Keratinocyte (primary cell): ENCODE measurements around the gene HSPG2. TPM values are rescaled to one million over a fixed set of nuclear protein-coding genes. Genes with fewer than 3 reads are reported as not detected.
A peak's percentile ranks its signal among the peaks of the same experiment; 100 is the strongest.

Experiments
- DNase-seq: peaks from one replicate; pipeline ENCODE4 v3.0.0-alpha.2; 2011; ENCODE audit warnings: low read depth, missing footprints, low spot score
- FAIRE-seq: peaks from 2 replicates; lab custom pipeline; 2011; peaks lifted over from hg19 to GRCh38; lab: Jason Lieb, UNC
- H2AFZ ChIP-seq: 2 replicates; pipeline ENCODE4 v1.6.0; 2012; ENCODE audit warnings: low read length, control low read depth, inconsistent platforms; ENCODE audit not compliant: control insufficient read depth
- H3K27ac ChIP-seq: 2 replicates; pipeline ENCODE4 v1.5.1; 2011; ENCODE audit warnings: low read length; ENCODE audit not compliant: control insufficient read depth, insufficient read depth
- H3K27me3 ChIP-seq: 3 replicates; pipeline ENCODE4 v1.6.0; 2011; ENCODE audit warnings: low read length; ENCODE audit not compliant: control insufficient read depth, insufficient read depth; ENCODE audit errors: extremely low read depth
- H3K36me3 ChIP-seq, 2 experiments: 2 replicates in 1 of 2; 3 replicates in 1 of 2; pipeline ENCODE4 v1.5.1; 2011; ENCODE audit warnings: low read length in 2 of 2, mild to moderate bottlenecking in 1 of 2; ENCODE audit not compliant: control insufficient read depth in 2 of 2, insufficient read depth in 2 of 2; ENCODE audit errors: extremely low read depth in 1 of 2
- H3K4me1 ChIP-seq: 3 replicates; pipeline ENCODE4 v1.5.1; 2011; ENCODE audit warnings: low read length; ENCODE audit not compliant: control insufficient read depth, insufficient read depth; ENCODE audit errors: extremely low read depth
- H3K4me2 ChIP-seq: 3 replicates; pipeline ENCODE4 v1.6.0; 2011; ENCODE audit warnings: low read depth, low read length; ENCODE audit not compliant: control insufficient read depth, insufficient read depth; ENCODE audit errors: extremely low read depth
- H3K4me3 ChIP-seq, 3 experiments: fragments of 200-600 bp in 1 of 3; sonication (generic) in 1 of 3; 2 replicates in 2 of 3; 3 replicates in 1 of 3; pipeline ENCODE4 v1.5.1; 2011 to 2016; ENCODE audit warnings: low read length in 3 of 3, mild to moderate bottlenecking in 3 of 3, control low read depth in 2 of 3, inconsistent platforms in 1 of 3, low read depth in 1 of 3, mixed read lengths in 1 of 3, mixed run types in 1 of 3, moderate library complexity in 1 of 3; ENCODE audit not compliant: control insufficient read depth in 2 of 3, insufficient read depth in 2 of 3; ENCODE audit errors: extremely low read depth in 1 of 3
- H3K79me2 ChIP-seq: 2 replicates; pipeline ENCODE4 v1.6.0; 2012; ENCODE audit warnings: low read length; ENCODE audit not compliant: control insufficient read depth, insufficient read depth
- H3K9ac ChIP-seq: 3 replicates; pipeline ENCODE4 v1.6.0; 2011; ENCODE audit warnings: low read length; ENCODE audit not compliant: control insufficient read depth, insufficient read depth; ENCODE audit errors: extremely low read depth
- H3K9me1 ChIP-seq: 3 replicates; pipeline ENCODE4 v1.6.0; 2011; ENCODE audit warnings: low read length; ENCODE audit not compliant: control insufficient read depth, insufficient read depth; ENCODE audit errors: extremely low read depth
- H3K9me3 ChIP-seq: 2 replicates; pipeline ENCODE4 v1.5.1; 2012; ENCODE audit warnings: low read depth, low read length; ENCODE audit not compliant: control insufficient read depth
- H4K20me1 ChIP-seq: 3 replicates; pipeline ENCODE4 v1.6.0; 2011; ENCODE audit warnings: low read length; ENCODE audit not compliant: control insufficient read depth, insufficient read depth; ENCODE audit errors: extremely low read depth
- EZH2 ChIP-seq: IDR thresholded peaks from one replicate; pipeline ENCODE4 v1.6.1; 2012; ENCODE audit warnings: inconsistent platforms, mild to moderate bottlenecking, low read length, moderate library complexity
- dilution Hi-C: fragments of 300-500 bp; cut with MboI; formaldehyde crosslinking; loops from one replicate; pipeline ENCODE4 v1.7.0; 2020; ENCODE audit warnings: low sequenced_read_pairs; ENCODE audit not compliant: extremely low pct_ligation_motif_present
- polyA plus RNA-seq, 5 experiments: library from polyadenylated mRNA; depleted of rRNA in 3 of 5; stranded (reverse) in 3 of 5; stranded (forward) in 1 of 5; unstranded in 1 of 5; fragments of >200 nt; gene quantifications; 1 replicate in 1 of 5; 2 replicates in 3 of 5; 3 replicates in 1 of 5; pipeline versions ENCODE4 v1.2.1 to v1.2.3, GENCODE V29; 2011 to 2012; ENCODE audit warnings: missing spikeins in 2 of 5, low read depth in 1 of 5, low replicate concordance in 1 of 5
- TF ChIP-seq, protein P1 (sequence below), 3 experiments: IDR thresholded peaks in 1 of 3; conservative IDR thresholded peaks in 1 of 3; optimal IDR thresholded peaks in 1 of 3; 2 replicates in 2 of 3; 3 replicates in 1 of 3; pipeline versions ENCODE3 to v1.5.1; 2011; ENCODE audit warnings: low read length in 3 of 3, mild to moderate bottlenecking in 3 of 3, moderate library complexity in 2 of 3, control low read depth in 1 of 3, inconsistent platforms in 1 of 3; ENCODE audit not compliant: insufficient read depth in 2 of 3; ENCODE audit errors: extremely low read depth in 1 of 3

Gene HSPG2
- polyA plus RNA-seq, 1 donor (not counting 4 experiments of a cell fraction or from before 2014, with no cell fraction given): 9.0 TPM

DNA sequence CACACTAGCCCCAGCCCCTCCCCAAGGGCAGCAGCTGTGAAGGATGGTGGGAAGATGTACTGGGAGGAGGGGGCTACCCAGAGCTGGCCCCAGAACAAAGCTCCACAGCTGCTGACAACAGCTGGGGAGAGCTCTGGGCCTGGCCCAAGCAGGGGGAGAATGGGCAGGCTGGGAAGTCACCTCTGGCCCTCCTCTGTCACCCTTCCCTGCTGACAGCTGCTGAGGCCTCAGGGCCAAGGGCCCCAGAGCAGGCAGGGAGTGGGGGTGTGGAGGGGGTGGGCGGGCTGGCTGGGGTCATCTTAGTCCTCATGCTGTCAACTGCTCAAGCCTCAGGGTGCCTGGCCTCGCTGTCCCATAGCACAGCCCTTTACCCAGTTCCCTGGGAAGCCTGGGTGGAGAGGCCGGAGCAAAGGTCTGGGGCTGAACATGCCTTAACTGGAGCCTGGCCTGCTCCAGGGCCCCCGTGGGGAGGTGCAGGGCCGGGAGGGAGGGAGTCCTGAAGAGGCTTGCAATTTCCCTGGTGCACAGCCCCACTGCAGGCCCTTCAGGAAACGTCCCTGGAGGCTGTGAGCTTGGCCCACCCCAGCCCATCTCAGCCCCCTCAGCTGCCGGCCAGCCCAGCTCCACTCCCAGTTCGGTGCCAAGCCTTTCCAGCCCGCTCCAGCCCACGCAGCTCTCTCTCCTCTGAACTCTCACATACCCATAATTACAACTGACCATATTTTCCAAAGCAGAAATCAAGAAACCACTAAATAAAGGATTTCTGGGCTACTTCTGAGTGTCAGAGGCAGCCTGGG lies 25.7 kb downstream of the HSPG2 start:
- H3K36me3 ChIP-seq: peaks cover 5 to 7% of the 10 kb centered on the region in 2 experiments
- no peak overlapping the region for H3K4me3 ChIP-seq
- no peaks in the 10 kb centered on the region for H3K79me2 ChIP-seq
- peaks cover 3% of the 10 kb centered on the region for H4K20me1 ChIP-seq
- dilution Hi-C loops: no loop called here
- no peaks in the 10 kb centered on the region for H3K9me3 ChIP-seq
- no peak overlapping the region for H3K27ac ChIP-seq
- FAIRE-seq (no peak), DNase-seq (no peak)
- no peaks in the 10 kb centered on the region for H3K9me1 ChIP-seq
- no peaks in the 10 kb centered on the region for H3K27me3 ChIP-seq
- no peak overlapping the region for H3K4me2 ChIP-seq
- H3K4me1 ChIP-seq: peaks cover 25% of the 10 kb centered on the region
- H3K9ac ChIP-seq: no peak overlapping the region
- TF ChIP-seq, protein P1, sequence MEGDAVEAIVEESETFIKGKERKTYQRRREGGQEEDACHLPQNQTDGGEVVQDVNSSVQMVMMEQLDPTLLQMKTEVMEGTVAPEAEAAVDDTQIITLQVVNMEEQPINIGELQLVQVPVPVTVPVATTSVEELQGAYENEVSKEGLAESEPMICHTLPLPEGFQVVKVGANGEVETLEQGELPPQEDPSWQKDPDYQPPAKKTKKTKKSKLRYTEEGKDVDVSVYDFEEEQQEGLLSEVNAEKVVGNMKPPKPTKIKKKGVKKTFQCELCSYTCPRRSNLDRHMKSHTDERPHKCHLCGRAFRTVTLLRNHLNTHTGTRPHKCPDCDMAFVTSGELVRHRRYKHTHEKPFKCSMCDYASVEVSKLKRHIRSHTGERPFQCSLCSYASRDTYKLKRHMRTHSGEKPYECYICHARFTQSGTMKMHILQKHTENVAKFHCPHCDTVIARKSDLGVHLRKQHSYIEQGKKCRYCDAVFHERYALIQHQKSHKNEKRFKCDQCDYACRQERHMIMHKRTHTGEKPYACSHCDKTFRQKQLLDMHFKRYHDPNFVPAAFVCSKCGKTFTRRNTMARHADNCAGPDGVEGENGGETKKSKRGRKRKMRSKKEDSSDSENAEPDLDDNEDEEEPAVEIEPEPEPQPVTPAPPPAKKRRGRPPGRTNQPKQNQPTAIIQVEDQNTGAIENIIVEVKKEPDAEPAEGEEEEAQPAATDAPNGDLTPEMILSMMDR (optimal IDR thresholded peaks at IDR 0.05 in 1 of 3, IDR thresholded peaks at IDR 0.05 in 1 of 3, conservative IDR thresholded peaks at IDR 0.05 in 1 of 3; ENCODE audit: extremely low read depth in 1 of 3, insufficient read depth in 2 of 3, low read length in 3 of 3): no peak
- TF ChIP-seq EZH2: no peak
- H2AFZ ChIP-seq: no peak overlapping the region

DNA sequence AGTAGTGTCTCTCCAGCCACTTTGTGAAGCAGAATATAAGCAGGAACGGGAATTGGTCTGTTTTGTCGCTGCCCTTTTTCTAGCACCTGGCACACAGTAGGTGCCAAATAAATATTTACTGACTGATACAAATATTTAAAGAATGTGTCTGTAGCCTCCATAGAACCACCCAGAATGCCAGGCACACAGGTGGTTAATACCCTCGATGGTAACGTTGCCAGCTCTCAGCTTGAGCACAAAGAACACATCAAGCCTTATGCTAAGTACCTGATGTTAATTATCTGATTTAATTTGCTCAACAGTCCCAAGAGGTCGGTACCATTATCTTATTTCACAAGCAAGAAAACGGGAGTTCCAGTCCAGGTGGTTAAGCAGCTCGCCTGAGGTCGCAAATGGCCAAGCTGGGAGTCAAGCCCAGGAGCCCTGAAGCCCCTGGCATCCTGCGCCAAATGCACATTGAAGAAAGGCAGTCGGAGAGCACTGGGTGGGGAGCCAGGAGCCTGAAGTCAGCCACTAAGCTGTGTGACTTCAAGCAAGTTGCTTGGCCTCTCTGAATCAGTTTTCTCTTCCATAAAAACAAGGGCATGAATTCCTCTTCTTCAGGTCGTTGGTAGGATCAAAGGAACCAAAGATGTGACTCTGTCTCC lies 26.4 kb downstream of the HSPG2 start:
- Histone ChIP-seq H3K36me3 (peaks cover 5 to 7% of the 10 kb centered on the region in 2 experiments), H4K20me1 (peaks cover 3% of the 10 kb centered on the region), H3K9me3 (no peaks in the 10 kb centered on the region), H3K4me2 (no peak overlapping the region), H3K4me3 (no peak overlapping the region), H2AFZ (no peak overlapping the region), H3K9me1 (no peaks in the 10 kb centered on the region), H3K9ac (peak overlapping the region; percentile 42), H3K27me3 (no peaks in the 10 kb centered on the region), H3K79me2 (no peaks in the 10 kb centered on the region), H3K27ac (no peak overlapping the region), H3K4me1 (peaks cover 29% of the 10 kb centered on the region)
- DNase-seq (no peak), FAIRE-seq (no peak)
- dilution Hi-C loops: no loop called here
- no peak for TF ChIP-seq EZH2
- TF ChIP-seq, protein P1 (optimal IDR thresholded peaks at IDR 0.05 in 1 of 3, IDR thresholded peaks at IDR 0.05 in 1 of 3, conservative IDR thresholded peaks at IDR 0.05 in 1 of 3; ENCODE audit: extremely low read depth in 1 of 3, insufficient read depth in 2 of 3, low read length in 3 of 3): no peak
